ENCODE results near the gene CALD1. TPM values are rescaled to one million over a fixed set of nuclear protein-coding genes. Genes with fewer than 3 reads are reported as not detected.

Gene CALD1
- total and polyA plus RNA-seq, 2 experiments from 2014 or later = 132 to 842 TPM

DNA sequence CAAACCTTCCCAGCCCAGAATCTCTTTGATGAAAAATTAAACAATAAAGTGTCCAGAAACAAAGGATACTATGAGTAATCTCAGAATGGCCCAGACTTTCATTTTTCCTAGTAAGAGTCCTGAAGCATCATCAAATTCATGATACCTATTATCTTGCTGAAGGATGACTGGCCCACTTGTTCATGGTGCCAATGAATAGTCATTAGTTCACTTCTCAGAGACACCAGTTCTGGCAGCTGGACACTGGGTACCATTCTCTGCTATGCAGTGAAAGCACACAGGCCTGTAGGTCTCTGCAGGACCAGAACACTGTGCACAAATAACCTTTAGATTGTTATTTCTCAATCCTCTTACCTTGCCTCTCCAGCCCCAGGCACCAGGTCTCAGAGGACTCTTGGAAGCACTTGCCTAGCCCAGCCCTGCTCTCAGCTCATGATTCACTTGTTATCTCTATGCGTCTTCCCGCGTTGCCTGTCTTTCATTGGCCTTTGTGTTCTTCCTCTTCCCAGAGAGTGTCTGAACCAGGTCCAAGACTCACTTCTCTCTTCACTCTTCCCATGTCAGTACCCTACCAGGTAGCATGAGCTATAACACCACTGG lies 108.8 kb downstream of the CALD1 start:
- Histone ChIP-seq H3K4me3 (no peak overlapping the region), H4K20me1 (replicated peaks; ENCODE audit: insufficient read depth) (no peaks in the 10 kb centered on the region; the same call in 1 of the 2 replicates), H3K36me3 (ENCODE audit: insufficient read depth) (no peaks in the 10 kb centered on the region), H3K4me2 (no peak overlapping the region), H3K27me3 (ENCODE audit: insufficient read depth) (no peaks in the 10 kb centered on the region), H2AFZ (no peak overlapping the region), H3K79me2 (replicated peaks; ENCODE audit: insufficient read depth) (peaks cover 16% of the 10 kb centered on the region), H3K27ac (ENCODE audit: low read depth) (no peak overlapping the region), H3K4me1 (ENCODE audit: insufficient read depth) (peaks cover 13% of the 10 kb centered on the region; the same call in 1 of the 2 replicates), H3F3A (replicated peaks; ENCODE audit: low read depth) (no peaks in the 10 kb centered on the region), H3K9me2 (ENCODE audit: insufficient read depth) (no peaks in the 10 kb centered on the region)
- H3K36me3 Mint-ChIP-seq (ENCODE audit: low read depth) = peaks cover 3% of the 10 kb centered on the region; the same call in 1 of the 3 replicates
- no peak overlapping the region for H3K27ac Mint-ChIP-seq
- peaks cover 3% of the 10 kb centered on the region for H3K27me3 Mint-ChIP-seq (ENCODE audit: insufficient read depth, low read depth, poor library complexity)
- peaks cover 29% of the 10 kb centered on the region for H3K4me1 Mint-ChIP-seq
- DNase-seq (ENCODE audit: low spot score) (no peak), ATAC-seq (no peak)
- H3K9me3 Mint-ChIP-seq = no peaks in the 10 kb centered on the region
- TF ChIP-seq CREB1 (CRISPR knock-in tag; IDR thresholded peaks at IDR 0.05; ENCODE audit: low read depth) = no peak
- no peak for TF ChIP-seq POLR2AphosphoS5 (IDR thresholded peaks at IDR 0.05; ENCODE audit: low read depth)
- TF ChIP-seq REST (IDR thresholded peaks at IDR 0.05; ENCODE audit: unreplicated experiment) = no peak
- TF ChIP-seq ZNF331 (CRISPR knock-in tag; IDR thresholded peaks at IDR 0.05; ENCODE audit: low read depth) = no peak
- no peak for TF ChIP-seq STAT1 (IDR thresholded peaks at IDR 0.05; ENCODE audit: unreplicated experiment)
- TF ChIP-seq EZH2 (IDR thresholded peaks at IDR 0.05; ENCODE audit: low read depth, unreplicated experiment) = no peak
- TF ChIP-seq, protein P1, sequence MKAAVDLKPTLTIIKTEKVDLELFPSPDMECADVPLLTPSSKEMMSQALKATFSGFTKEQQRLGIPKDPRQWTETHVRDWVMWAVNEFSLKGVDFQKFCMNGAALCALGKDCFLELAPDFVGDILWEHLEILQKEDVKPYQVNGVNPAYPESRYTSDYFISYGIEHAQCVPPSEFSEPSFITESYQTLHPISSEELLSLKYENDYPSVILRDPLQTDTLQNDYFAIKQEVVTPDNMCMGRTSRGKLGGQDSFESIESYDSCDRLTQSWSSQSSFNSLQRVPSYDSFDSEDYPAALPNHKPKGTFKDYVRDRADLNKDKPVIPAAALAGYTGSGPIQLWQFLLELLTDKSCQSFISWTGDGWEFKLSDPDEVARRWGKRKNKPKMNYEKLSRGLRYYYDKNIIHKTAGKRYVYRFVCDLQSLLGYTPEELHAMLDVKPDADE (IDR thresholded peaks at IDR 0.05) = no peak
- no peak for TF ChIP-seq ZNF114 (CRISPR knock-in tag; IDR thresholded peaks at IDR 0.05)
- no peak for TF ChIP-seq EZH2phosphoT487 (IDR thresholded peaks at IDR 0.05; ENCODE audit: unreplicated experiment)
- no peak for TF ChIP-seq NANOG (IDR thresholded peaks at IDR 0.05; ENCODE audit: borderline replicate concordance)
- TF ChIP-seq, protein P2, sequence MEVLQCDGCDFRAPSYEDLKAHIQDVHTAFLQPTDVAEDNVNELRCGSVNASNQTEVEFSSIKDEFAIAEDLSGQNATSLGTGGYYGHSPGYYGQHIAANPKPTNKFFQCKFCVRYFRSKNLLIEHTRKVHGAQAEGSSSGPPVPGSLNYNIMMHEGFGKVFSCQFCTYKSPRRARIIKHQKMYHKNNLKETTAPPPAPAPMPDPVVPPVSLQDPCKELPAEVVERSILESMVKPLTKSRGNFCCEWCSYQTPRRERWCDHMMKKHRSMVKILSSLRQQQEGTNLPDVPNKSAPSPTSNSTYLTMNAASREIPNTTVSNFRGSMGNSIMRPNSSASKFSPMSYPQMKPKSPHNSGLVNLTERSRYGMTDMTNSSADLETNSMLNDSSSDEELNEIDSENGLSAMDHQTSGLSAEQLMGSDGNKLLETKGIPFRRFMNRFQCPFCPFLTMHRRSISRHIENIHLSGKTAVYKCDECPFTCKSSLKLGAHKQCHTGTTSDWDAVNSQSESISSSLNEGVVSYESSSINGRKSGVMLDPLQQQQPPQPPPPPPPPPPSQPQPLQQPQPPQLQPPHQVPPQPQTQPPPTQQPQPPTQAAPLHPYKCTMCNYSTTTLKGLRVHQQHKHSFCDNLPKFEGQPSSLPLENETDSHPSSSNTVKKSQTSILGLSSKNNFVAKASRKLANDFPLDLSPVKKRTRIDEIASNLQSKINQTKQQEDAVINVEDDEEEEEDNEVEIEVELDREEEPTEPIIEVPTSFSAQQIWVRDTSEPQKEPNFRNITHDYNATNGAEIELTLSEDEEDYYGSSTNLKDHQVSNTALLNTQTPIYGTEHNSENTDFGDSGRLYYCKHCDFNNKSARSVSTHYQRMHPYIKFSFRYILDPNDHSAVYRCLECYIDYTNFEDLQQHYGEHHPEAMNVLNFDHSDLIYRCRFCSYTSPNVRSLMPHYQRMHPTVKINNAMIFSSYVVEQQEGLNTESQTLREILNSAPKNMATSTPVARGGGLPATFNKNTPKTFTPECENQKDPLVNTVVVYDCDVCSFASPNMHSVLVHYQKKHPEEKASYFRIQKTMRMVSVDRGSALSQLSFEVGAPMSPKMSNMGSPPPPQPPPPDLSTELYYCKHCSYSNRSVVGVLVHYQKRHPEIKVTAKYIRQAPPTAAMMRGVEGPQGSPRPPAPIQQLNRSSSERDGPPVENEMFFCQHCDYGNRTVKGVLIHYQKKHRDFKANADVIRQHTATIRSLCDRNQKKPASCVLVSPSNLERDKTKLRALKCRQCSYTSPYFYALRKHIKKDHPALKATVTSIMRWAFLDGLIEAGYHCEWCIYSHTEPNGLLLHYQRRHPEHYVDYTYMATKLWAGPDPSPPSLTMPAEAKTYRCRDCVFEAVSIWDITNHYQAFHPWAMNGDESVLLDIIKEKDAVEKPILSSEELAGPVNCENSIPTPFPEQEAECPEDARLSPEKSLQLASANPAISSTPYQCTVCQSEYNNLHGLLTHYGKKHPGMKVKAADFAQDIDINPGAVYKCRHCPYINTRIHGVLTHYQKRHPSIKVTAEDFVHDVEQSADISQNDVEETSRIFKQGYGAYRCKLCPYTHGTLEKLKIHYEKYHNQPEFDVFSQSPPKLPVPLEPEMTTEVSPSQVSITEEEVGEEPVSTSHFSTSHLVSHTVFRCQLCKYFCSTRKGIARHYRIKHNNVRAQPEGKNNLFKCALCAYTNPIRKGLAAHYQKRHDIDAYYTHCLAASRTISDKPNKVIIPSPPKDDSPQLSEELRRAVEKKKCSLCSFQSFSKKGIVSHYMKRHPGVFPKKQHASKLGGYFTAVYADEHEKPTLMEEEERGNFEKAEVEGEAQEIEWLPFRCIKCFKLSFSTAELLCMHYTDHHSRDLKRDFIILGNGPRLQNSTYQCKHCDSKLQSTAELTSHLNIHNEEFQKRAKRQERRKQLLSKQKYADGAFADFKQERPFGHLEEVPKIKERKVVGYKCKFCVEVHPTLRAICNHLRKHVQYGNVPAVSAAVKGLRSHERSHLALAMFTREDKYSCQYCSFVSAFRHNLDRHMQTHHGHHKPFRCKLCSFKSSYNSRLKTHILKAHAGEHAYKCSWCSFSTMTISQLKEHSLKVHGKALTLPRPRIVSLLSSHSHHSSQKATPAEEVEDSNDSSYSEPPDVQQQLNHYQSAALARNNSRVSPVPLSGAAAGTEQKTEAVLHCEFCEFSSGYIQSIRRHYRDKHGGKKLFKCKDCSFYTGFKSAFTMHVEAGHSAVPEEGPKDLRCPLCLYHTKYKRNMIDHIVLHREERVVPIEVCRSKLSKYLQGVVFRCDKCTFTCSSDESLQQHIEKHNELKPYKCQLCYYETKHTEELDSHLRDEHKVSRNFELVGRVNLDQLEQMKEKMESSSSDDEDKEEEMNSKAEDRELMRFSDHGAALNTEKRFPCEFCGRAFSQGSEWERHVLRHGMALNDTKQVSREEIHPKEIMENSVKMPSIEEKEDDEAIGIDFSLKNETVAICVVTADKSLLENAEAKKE (CRISPR knock-in tag; IDR thresholded peaks at IDR 0.05) = no peak
- TF ChIP-seq JUNB (IDR thresholded peaks at IDR 0.05; ENCODE audit: unreplicated experiment) = no peak
- no peak for TF ChIP-seq CTCF (conservative IDR thresholded peaks at IDR 0.05; ENCODE audit: low read depth in 2 of 2)
- no peak overlapping the region for H3K4me3 Mint-ChIP-seq

Measured in GM23338 (cell line).